Memory B cell (primary cell): Measurements from ENCODE around the gene LCTL.
"Not testable (repeated sequence)": the region's sequence is repeated elsewhere in the genome, so short reads cannot be mapped to it uniquely, and the experiment has no call there.

ENCODE experiments used
- ATAC-seq: fragments of 150-1000 bp; cut with Tn5 transposase; 2 replicates; pipeline ENCODE4 v1.10.0; 2021; ENCODE audit warnings: low read depth, mild to moderate bottlenecking, moderate library complexity
- DNase-seq, 2 donors: peaks; one replicate each; pipeline ENCODE4 v3.0.0; 2022; ENCODE audit warnings: low spot score in 2 of 2
- H3K27ac Mint-ChIP-seq: one replicate; pipeline ENCODE4 v1.8.0; 2022; ENCODE audit warnings: mild to moderate bottlenecking, moderate library complexity, mixed read lengths
- H3K27me3 Mint-ChIP-seq: one replicate; pipeline ENCODE4 v1.8.0; 2022; ENCODE audit warnings: mixed read lengths
- H3K36me3 Mint-ChIP-seq: one replicate; pipeline ENCODE4 v1.8.0; 2022; ENCODE audit warnings: mild to moderate bottlenecking, mixed read lengths
- H3K4me1 Mint-ChIP-seq: one replicate; pipeline ENCODE4 v1.8.0; 2022; ENCODE audit warnings: mixed read lengths
- H3K4me3 Mint-ChIP-seq: one replicate; pipeline ENCODE4 v1.8.0; 2022; ENCODE audit warnings: mild to moderate bottlenecking, moderate library complexity, mixed read lengths
- H3K9me3 Mint-ChIP-seq: one replicate; pipeline ENCODE4 v1.8.0; 2022; ENCODE audit warnings: mixed read lengths

The LCTL gene

GRCh38 chr15:66508293-66508883, 57.4 kb downstream of the LCTL start:
- DNase-seq = no peak
- ATAC-seq = no peak
- no peak overlapping the region for H3K4me3 Mint-ChIP-seq
- no peak overlapping the region for H3K27ac Mint-ChIP-seq
- peaks cover 14% of the 10 kb centered on the region for H3K4me1 Mint-ChIP-seq
- H3K36me3 Mint-ChIP-seq = peaks cover 2% of the 10 kb centered on the region
- H3K27me3 Mint-ChIP-seq = no peaks in the 10 kb centered on the region
- no peaks in the 10 kb centered on the region for H3K9me3 Mint-ChIP-seq

GRCh38 chr15:66505818-66506217, 60.0 kb downstream of the LCTL start:
- no peak for DNase-seq
- H3K4me3 Mint-ChIP-seq = peak overlapping the region; percentile 100
- H3K36me3 Mint-ChIP-seq = peaks cover 5% of the 10 kb centered on the region
- H3K27ac Mint-ChIP-seq = peak overlapping the region; percentile 96
- no peaks in the 10 kb centered on the region for H3K27me3 Mint-ChIP-seq
- ATAC-seq = no peak
- H3K4me1 Mint-ChIP-seq = peaks cover 17% of the 10 kb centered on the region
- no peaks in the 10 kb centered on the region for H3K9me3 Mint-ChIP-seq

GRCh38 chr15:66505430-66505811, 60.4 kb downstream of the LCTL start:
- H3K27ac Mint-ChIP-seq = peak overlapping the region; percentile 96
- peak overlapping the region; percentile 100 for H3K4me3 Mint-ChIP-seq
- DNase-seq (no peak), ATAC-seq (peak; percentile 7)
- no peaks in the 10 kb centered on the region for H3K9me3 Mint-ChIP-seq
- H3K27me3 Mint-ChIP-seq = no peaks in the 10 kb centered on the region
- H3K36me3 Mint-ChIP-seq = peaks cover 5% of the 10 kb centered on the region
- H3K4me1 Mint-ChIP-seq = peaks cover 17% of the 10 kb centered on the region

GRCh38 chr15:66504563-66505429, 61.0 kb downstream of the LCTL start, which contains the start of the genes RPL4 and ZWILCH:
Gene RPL4, minus strand, starts transcription at chr15:66504855. Its CDS starts 65 bp downstream, at chr15:66504790.
Gene ZWILCH, plus strand, starts transcription at chr15:66505326. Its CDS starts 13 bp downstream, at chr15:66505339.
- DNase-seq = peak; percentile 78 to 81
- peak; percentile 85 for ATAC-seq
- H3K36me3 Mint-ChIP-seq = peaks cover 11% of the 10 kb centered on the region
- peak within 1 kb of the TSS; percentile 100 for H3K4me3 Mint-ChIP-seq
- peaks cover 21% of the 10 kb centered on the region for H3K4me1 Mint-ChIP-seq
- H3K9me3 Mint-ChIP-seq = no peaks in the 10 kb centered on the region
- H3K27me3 Mint-ChIP-seq = no peaks in the 10 kb centered on the region
- peak within 1 kb of the TSS; percentile 96 for H3K27ac Mint-ChIP-seq

- Mint-ChIP-seq H3K36me3 (peaks cover 13% of the 10 kb centered on the region), H3K4me3 (peak overlapping the region; percentile 100), H3K27ac (peak overlapping the region; percentile 96), H3K4me1 (peaks cover 21% of the 10 kb centered on the region), H3K9me3 (no peaks in the 10 kb centered on the region), H3K27me3 (no peaks in the 10 kb centered on the region)
- DNase-seq (no peak), ATAC-seq (no peak)
Measured at GRCh38 chr15:66503780-66504562, 61.8 kb downstream of the LCTL start.

GRCh38 chr15:66503041-66503648, 62.7 kb downstream of the LCTL start:
- H3K36me3 Mint-ChIP-seq = peaks cover 13% of the 10 kb centered on the region
- not testable (repeated sequence) for H3K27me3 Mint-ChIP-seq, DNase-seq

GRCh38 chr15:66502491-66502890, 63.3 kb downstream of the LCTL start:
- no peak for ATAC-seq
- no peaks in the 10 kb centered on the region for H3K27me3 Mint-ChIP-seq
- H3K4me1 Mint-ChIP-seq = peaks cover 24% of the 10 kb centered on the region
- peak overlapping the region; percentile 96 for H3K27ac Mint-ChIP-seq
- peaks cover 16% of the 10 kb centered on the region for H3K36me3 Mint-ChIP-seq
- no peak for DNase-seq
- no peaks in the 10 kb centered on the region for H3K9me3 Mint-ChIP-seq
- H3K4me3 Mint-ChIP-seq = peak overlapping the region; percentile 100

More at GRCh38 chr15:66503041-66503648, 62.7 kb downstream of the LCTL start:
- not testable (repeated sequence) for ATAC-seq, H3K9me3 Mint-ChIP-seq
- Mint-ChIP-seq H3K4me1 (peaks cover 21% of the 10 kb centered on the region), H3K27ac (peak overlapping the region; percentile 96), H3K4me3 (peak overlapping the region; percentile 100)

GRCh38 chr15:66500346-66500745, 65.5 kb downstream of the LCTL start:
- Mint-ChIP-seq H3K36me3 (peaks cover 16% of the 10 kb centered on the region), H3K27ac (peak overlapping the region; percentile 56), H3K4me1 (peaks cover 21% of the 10 kb centered on the region)
- H3K27me3 Mint-ChIP-seq, DNase-seq, ATAC-seq, H3K9me3 Mint-ChIP-seq, H3K4me3 Mint-ChIP-seq: not testable (repeated sequence)

- Mint-ChIP-seq H3K27ac (peak overlapping the region; percentile 56), H3K4me1 (peaks cover 22% of the 10 kb centered on the region)
Measured at GRCh38 chr15:66498501-66499386, 67.1 kb downstream of the LCTL start.

More at GRCh38 chr15:66498501-66499386, 67.1 kb downstream of the LCTL start:
- Mint-ChIP-seq H3K36me3 (peaks cover 18% of the 10 kb centered on the region), H3K9me3 (no peaks in the 10 kb centered on the region), H3K4me3 (no peak overlapping the region), H3K27me3 (no peaks in the 10 kb centered on the region)
- no peak for ATAC-seq
- DNase-seq = peak; percentile 29 to 45
